HS-5 (cell line): ENCODE data around the gene FGF21.

Experiments used
- DNase-seq: peaks from one replicate; pipeline ENCODE4 v3.0.0-alpha.2; 2012; ENCODE audit warnings: low read depth

Gene FGF21

GRCh38 chr19:48728911-48729664 lies 26.2 kb upstream of the FGF21 start:
- DNase-seq: no peak

- DNase-seq: no peak
Measured at GRCh38 chr19:48731452-48731851, 23.9 kb upstream of the FGF21 start.

GRCh38 chr19:48734625-48735024 lies 20.7 kb upstream of the FGF21 start:
- no peak for DNase-seq

- no peak for DNase-seq
Measured at GRCh38 chr19:48735031-48735615, 20.2 kb upstream of the FGF21 start.

- no peak for DNase-seq
Measured at GRCh38 chr19:48737360-48737998, 17.8 kb upstream of the FGF21 start.

GRCh38 chr19:48738557-48739403 lies 16.5 kb upstream of the FGF21 start:
- peak; percentile 37 for DNase-seq

GRCh38 chr19:48739404-48740163 lies 15.7 kb upstream of the FGF21 start:
- DNase-seq: no peak

- DNase-seq: no peak
Measured at GRCh38 chr19:48740164-48740972, 15.0 kb upstream of the FGF21 start, which contains the start of gene RASIP1. Gene RASIP1 (minus strand): TSS chr19:48740610. CDS start chr19:48740282, 328 bp downstream.

GRCh38 chr19:48741129-48741999 lies 14.0 kb upstream of the FGF21 start:
- DNase-seq: no peak

GRCh38 chr19:48742096-48742495 lies 13.2 kb upstream of the FGF21 start:
- DNase-seq: no peak

- no peak for DNase-seq
Measured at GRCh38 chr19:48745208-48745995, 9.9 kb upstream of the FGF21 start.

- no peak for DNase-seq
Measured at GRCh38 chr19:48746110-48746509, 9.2 kb upstream of the FGF21 start.

GRCh38 chr19:48746738-48747575 lies 8.4 kb upstream of the FGF21 start, which contains the start of gene IZUMO1:
Gene IZUMO1 (minus strand): TSS chr19:48746909. CDS start chr19:48745859, 1,050 bp downstream.
- peak; percentile 35 for DNase-seq

- DNase-seq: no peak
Measured at GRCh38 chr19:48749571-48750198, 5.6 kb upstream of the FGF21 start.

- DNase-seq: no peak
Measured at GRCh38 chr19:48750351-48750750, 5.0 kb upstream of the FGF21 start.

GRCh38 chr19:48750771-48751504 lies 4.4 kb upstream of the FGF21 start:
- no peak for DNase-seq
